ENCODE measurements around the gene LHFPL2. TPM values are rescaled to one million over a fixed set of nuclear protein-coding genes. Genes with fewer than 3 reads are reported as not detected.

LHFPL2 gene
- total RNA-seq, 8 experiments from 2014 or later = 3.1 to 62.1 (median 8.3) TPM

DNA sequence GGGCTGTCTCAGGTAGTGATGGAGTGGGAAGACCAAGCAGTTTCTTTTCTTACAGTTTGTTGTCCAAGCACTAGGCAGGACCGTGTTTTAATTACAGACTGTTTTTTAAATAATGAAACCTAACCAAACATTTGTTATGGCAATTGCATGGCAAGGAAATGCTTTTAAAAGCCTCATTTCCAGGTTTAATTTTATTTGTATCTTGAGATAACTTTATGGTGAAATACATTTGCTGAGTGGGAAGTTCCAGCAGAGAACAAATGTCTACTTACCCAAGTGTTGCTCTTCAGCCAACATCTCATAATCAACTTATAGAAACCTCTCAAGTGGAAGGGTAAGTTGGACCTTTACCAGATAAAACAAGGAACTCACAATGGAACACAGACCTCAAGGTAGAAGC lies 11.8 kb upstream of the LHFPL2 start:
- WGBS, 10 experiments = 0 to 50% (median 30%) methylated on average over 1 of the region's 1 CpG; no CpG with 5 or more reads in 4 of the 10 experiments
- no peak for ATAC-seq (replicated peaks in 6 of 8)
- H3K27ac ChIP-seq = no peak overlapping the region

DNA sequence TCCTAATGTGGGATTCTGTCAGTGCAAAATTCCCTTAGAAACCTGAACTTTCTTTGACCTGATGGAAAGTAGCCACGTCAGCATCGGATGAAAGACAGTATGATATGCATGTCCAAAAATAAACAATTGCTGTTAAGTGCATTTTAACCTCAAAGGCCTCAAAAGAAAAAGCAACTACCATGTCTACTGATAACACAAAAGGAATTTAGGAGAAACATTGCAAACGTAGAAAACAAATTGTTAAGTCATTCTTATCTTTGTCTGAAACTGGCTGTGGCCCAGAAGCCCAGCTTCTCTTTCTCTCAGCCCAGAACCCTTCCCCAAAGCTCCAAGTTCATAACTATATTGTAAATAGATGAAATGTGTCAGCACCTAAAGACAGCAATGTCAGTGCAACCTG lies 11.1 kb upstream of the LHFPL2 start:
- Histone ChIP-seq H3K4me3 (no peak overlapping the region), H3K27ac (no peak overlapping the region), H3K4me1 (replicated peaks in 1 of 2) (no peaks in the 10 kb centered on the region)
- in situ Hi-C loops (cut with MboI; ENCODE audit: low pct_unique_long_range_greater_than_20kb in 2 of 9, low sequenced_read_pairs in 9 of 9, unreplicated experiment in 9 of 9) = no loop called here
- 0 to 72% (median 50%) methylated on average over 1 to 3 of the region's 3 CpGs; no CpG with 5 or more reads in 3 of the 10 experiments for WGBS, 10 experiments
- peak in 1 of 8 experiments; percentile 61 for ATAC-seq (replicated peaks in 6 of 8)

More for the DNA sequence above, 11.8 kb upstream of the LHFPL2 start:
- Histone ChIP-seq H3K4me1 (replicated peaks in 1 of 2) (no peaks in the 10 kb centered on the region), H3K4me3 (no peak overlapping the region)
- in situ Hi-C loops (cut with MboI; ENCODE audit: low pct_unique_long_range_greater_than_20kb in 2 of 9, low sequenced_read_pairs in 9 of 9, unreplicated experiment in 9 of 9) = no loop called here

DNA sequence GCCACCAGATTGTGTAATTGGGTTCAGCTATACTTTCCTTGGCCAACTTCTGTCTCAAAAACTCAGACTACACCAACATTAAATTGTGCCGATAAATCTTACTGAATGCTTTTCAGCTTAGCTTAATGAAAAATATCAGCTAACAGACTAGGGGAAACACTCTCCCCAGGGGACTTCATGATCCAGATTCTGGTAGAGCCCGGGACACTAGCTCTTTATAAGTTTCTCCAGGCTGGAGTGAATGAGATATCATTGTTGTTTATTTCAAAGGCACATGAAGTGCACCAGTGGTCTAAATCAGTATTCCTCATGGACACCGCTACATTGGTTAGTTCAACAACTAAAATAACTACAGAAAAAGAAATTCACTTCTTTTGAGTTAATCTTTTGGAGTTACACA lies 10.5 kb upstream of the LHFPL2 start:
- Histone ChIP-seq H3K27ac (no peak overlapping the region), H3K4me3 (no peak overlapping the region), H3K4me1 (replicated peaks in 1 of 2) (no peaks in the 10 kb centered on the region)
- in situ Hi-C loops (cut with MboI; ENCODE audit: low pct_unique_long_range_greater_than_20kb in 2 of 9, low sequenced_read_pairs in 9 of 9, unreplicated experiment in 9 of 9) = no loop called here
- 50 to 100% (median 90%) methylated on average over 1 to 3 of the region's 3 CpGs; no CpG with 5 or more reads in 1 of the 10 experiments for WGBS, 10 experiments
- no peak for ATAC-seq (replicated peaks in 6 of 8)

DNA sequence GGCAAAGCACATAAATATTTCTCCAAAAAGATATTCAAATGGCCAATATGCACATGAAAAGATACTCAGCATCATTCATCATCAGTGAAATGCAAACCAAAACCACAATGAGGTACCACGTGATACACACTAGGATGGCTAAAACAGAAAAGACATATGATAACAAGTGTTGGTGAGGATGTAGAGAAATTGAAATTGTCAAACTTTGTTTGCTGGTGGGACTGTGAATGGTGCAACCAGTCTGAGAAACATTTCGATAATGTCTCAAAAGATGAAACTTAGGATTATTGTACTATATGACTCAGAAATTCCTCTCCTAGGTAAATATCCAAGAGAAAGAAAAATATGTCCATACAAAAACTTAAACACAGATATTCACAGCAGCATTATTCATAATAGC lies 8.6 kb upstream of the LHFPL2 start:
- in situ Hi-C loops (cut with MboI; ENCODE audit: low pct_unique_long_range_greater_than_20kb in 2 of 9, low sequenced_read_pairs in 9 of 9, unreplicated experiment in 9 of 9) = no loop called here
- Histone ChIP-seq H3K27ac (no peak overlapping the region), H3K4me1 (replicated peaks in 1 of 2) (no peaks in the 10 kb centered on the region), H3K4me3 (no peak overlapping the region)
- 70 to 100% (median 90%) methylated on average over 1 to 2 of the region's 2 CpGs; no CpG with 5 or more reads in 1 of the 10 experiments for WGBS, 10 experiments
- no peak for ATAC-seq (replicated peaks in 6 of 8)

DNA sequence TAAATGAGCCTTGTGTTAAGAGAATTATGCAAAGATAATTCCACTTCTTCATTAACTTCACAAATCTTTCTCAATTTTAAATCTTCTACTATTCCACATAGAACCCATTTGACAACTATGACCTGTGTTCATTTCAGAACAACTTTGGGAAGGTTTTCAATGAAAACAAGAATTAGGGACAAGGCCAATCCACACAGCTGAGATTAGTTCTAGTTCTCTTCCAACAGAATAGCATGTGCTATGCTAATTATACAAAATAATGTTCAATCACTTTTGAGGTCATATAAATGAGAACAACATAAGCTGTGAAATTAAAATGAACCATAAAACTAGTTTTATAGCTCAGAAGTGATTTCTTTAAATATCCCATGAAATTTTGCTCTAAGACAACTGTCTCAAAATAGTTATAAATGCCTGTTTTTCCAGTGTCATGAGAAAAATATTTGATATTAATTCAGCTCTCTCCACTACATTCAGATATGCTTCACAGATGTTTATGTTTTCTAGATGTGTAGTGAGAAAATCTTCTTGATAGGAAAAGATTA lies 7.2 kb upstream of the LHFPL2 start:
- Histone ChIP-seq H3K27ac (no peak overlapping the region), H3K4me1 (replicated peaks in 1 of 2) (no peaks in the 10 kb centered on the region), H3K4me3 (no peak overlapping the region)
- no peak for ATAC-seq (replicated peaks in 6 of 8)
- in situ Hi-C loops (cut with MboI; ENCODE audit: low pct_unique_long_range_greater_than_20kb in 2 of 9, low sequenced_read_pairs in 9 of 9, unreplicated experiment in 9 of 9) = no loop called here

DNA sequence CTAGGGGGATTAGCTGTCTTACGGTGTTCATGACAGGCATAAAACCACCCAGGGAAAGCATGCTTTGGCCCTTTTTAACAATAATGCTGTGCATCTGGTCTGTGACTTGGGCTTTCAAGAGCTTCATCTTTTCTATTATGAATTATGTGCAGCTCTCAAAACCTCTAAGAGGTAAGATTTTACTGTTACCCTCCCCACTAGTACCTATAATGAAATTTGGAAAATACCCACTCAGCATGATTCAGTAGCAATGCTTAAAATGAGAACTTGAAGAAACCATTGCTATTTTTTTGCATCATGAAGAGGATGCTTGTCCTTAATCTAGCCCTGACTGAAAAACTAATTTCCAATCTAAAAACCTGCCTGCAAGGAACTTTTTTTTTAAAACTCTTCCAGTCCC lies 5.8 kb upstream of the LHFPL2 start:
- in situ Hi-C loops (cut with MboI; ENCODE audit: low pct_unique_long_range_greater_than_20kb in 2 of 9, low sequenced_read_pairs in 9 of 9, unreplicated experiment in 9 of 9) = no loop called here
- WGBS, 10 experiments = 50 to 100% (median 82%) methylated on average over 1 of the region's 1 CpG; no CpG with 5 or more reads in 5 of the 10 experiments
- Histone ChIP-seq H3K4me3 (no peak overlapping the region), H3K27ac (no peak overlapping the region), H3K4me1 (replicated peaks in 1 of 2) (peaks cover 0 to under 1% of the 10 kb centered on the region in 2 donors)
- peak in 1 of 8 experiments; percentile 56 for ATAC-seq (replicated peaks in 6 of 8)

DNA sequence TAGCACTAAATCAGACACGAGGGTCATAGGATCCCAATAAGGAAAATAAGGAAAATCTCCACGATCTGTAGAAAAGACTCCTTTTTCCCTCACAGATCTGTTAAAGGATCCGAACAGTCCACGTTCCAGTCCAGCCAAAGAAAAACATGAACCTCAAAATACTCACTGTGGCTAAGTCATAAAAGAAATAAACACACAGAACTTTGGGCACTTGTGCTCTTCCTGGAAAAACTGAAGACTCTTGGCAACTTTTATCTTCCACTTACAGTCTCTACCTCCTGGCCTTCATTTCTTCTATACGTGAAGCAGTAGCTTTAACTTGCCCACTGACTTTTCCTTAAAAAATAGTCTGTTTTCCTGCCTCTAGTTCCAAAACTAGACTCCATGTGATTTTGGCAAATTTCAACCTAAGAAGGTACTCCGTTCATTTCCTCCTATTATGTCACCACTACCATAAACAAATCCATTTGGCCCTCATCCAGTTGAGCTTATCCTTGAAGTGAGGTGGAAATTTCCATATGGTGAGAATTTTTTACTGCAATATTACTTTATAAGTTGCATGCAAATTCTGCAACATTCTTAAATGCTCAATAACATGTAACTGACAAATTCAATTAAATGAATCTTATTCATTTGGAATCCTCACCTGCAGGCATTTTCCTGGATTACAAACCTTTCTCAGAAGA lies 5.3 kb upstream of the LHFPL2 start:
- WGBS, 10 experiments = 43 to 94% (median 82%) methylated on average over 2 to 6 of the region's 6 CpGs

DNA sequence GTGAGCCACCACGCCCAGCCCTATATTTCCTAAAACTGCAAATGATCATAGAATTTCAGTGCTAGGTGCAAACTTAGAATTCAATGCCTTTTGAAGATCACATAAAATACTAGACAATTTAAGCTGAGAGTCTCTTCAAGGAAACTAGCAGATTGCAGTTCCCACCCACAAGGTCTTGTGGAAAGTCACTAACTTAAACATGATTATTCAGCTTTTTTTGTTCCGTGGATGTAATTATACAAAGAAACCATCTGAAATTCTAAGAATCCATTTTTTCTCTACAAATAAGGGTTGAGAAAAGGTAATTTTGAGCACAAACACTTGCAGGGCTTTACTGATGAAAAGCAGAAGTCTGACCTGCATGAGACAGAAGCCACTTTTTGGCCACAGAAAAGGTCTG lies 4.5 kb upstream of the LHFPL2 start:
- in situ Hi-C loops (cut with MboI; ENCODE audit: low pct_unique_long_range_greater_than_20kb in 2 of 9, low sequenced_read_pairs in 9 of 9, unreplicated experiment in 9 of 9) = no loop called here

More for the DNA sequence above, 5.3 kb upstream of the LHFPL2 start:
- in situ Hi-C loops (cut with MboI; ENCODE audit: low pct_unique_long_range_greater_than_20kb in 2 of 9, low sequenced_read_pairs in 9 of 9, unreplicated experiment in 9 of 9) = no loop called here
- ATAC-seq (replicated peaks in 6 of 8) = peak in 1 of 8 experiments; percentile 18
- Histone ChIP-seq H3K4me3 (no peak overlapping the region), H3K27ac (no peak overlapping the region), H3K4me1 (replicated peaks in 1 of 2) (peaks cover 0 to 2% of the 10 kb centered on the region in 2 donors)

DNA sequence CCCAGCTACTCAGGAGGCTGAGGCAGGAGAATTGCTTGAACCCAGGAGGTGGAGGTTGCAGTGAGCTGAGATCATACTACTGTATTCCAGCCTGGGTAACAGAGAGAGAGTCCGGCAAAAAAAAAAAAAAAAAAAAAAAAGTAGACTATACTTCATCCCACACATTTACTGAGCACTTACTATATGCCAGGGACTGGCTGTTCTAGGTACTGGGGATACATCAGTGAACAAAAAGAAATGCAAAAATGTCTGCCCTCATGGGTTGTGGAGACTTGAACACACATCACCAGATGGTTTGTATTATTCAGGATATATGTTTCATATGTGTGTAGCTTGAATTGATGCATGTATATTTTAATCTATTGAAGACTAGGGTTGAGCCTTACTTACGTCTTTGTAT lies 2.9 kb upstream of the LHFPL2 start:
- in situ Hi-C loops (cut with MboI; ENCODE audit: low pct_unique_long_range_greater_than_20kb in 2 of 9, low sequenced_read_pairs in 9 of 9, unreplicated experiment in 9 of 9) = no loop called here
- no peak for ATAC-seq (replicated peaks in 6 of 8)
- WGBS, 10 experiments = 56 to 100% (median 86%) methylated on average over 1 of the region's 2 CpGs; no CpG with 5 or more reads in 3 of the 10 experiments
- H3K27ac ChIP-seq = no peak overlapping the region
- H3K4me3 ChIP-seq = no peak overlapping the region
- H3K4me1 ChIP-seq (replicated peaks in 1 of 2) = peaks cover 7 to 12% of the 10 kb centered on the region in 2 donors

More for the DNA sequence above, 4.5 kb upstream of the LHFPL2 start:
- Histone ChIP-seq H3K4me1 (replicated peaks in 1 of 2) (peaks cover 0 to 2% of the 10 kb centered on the region in 2 donors), H3K27ac (no peak overlapping the region), H3K4me3 (no peak overlapping the region)
- ATAC-seq (replicated peaks in 6 of 8) = no peak
- 67 to 100% (median 98%) methylated on average over 1 to 2 of the region's 2 CpGs; no CpG with 5 or more reads in 2 of the 10 experiments for WGBS, 10 experiments

DNA sequence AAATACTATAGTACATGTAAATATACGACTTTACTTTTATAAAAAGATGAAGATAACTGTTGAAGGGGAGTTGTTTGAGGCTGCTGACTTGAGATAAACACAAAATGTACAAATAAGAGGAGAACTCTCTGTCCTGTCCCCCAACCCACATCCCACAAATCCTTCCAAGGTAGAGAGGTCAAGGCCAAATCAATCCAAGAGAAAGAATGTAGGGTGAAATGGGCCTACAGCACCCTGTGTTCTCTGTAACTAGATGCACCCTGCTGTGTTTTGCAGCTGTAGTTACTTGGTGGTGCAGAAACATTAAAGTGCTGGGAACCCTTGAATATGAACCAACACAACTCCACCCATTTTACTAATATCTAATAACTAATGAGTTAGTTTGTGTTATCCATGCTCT lies 2.0 kb upstream of the LHFPL2 start:
- 80 to 100% (median 100%) methylated on average over 1 of the region's 1 CpG; no CpG with 5 or more reads in 2 of the 10 experiments for WGBS, 10 experiments
- no peak for ATAC-seq (replicated peaks in 6 of 8)
- Histone ChIP-seq H3K4me3 (no peak overlapping the region), H3K27ac (no peak overlapping the region), H3K4me1 (replicated peaks in 1 of 2) (peaks cover 13 to 18% of the 10 kb centered on the region in 2 donors)
- in situ Hi-C loops (cut with MboI; ENCODE audit: low pct_unique_long_range_greater_than_20kb in 2 of 9, low sequenced_read_pairs in 9 of 9, unreplicated experiment in 9 of 9) = no loop called here

DNA sequence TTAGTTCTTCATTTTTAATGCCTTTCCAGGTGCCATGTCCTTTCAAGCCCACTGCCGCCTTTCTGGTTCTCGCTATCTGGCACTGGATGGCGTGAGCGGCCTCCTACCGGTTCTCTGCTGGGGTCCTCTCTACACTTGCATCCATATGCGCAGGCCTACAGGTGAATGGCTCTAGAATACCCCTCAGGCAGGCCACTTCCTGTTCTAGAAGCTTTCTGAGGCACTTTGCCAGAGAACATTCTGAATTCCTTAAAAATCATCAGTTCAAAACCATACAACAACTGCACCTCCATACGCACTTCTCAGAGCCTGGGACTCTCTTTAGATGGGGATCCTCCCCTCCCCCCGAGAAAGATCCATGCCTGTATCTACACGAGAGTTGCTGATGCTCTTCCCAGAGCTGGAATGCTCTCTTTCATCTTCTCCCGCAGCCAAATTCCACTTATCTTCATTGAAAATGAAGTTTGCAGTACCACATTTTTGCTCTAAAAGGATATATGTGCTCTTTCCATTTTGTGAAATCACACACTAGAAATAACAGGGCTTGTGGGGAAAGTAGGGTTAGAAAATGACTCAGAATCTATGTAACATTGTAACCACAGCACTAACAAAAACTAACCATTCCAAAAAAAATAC lies 1.4 kb upstream of the LHFPL2 start:
- H3K4me3 ChIP-seq = no peak overlapping the region
- H3K27ac ChIP-seq = no peak overlapping the region
- H3K4me1 ChIP-seq (replicated peaks in 1 of 2) = peaks cover 13 to 18% of the 10 kb centered on the region in 2 donors
- in situ Hi-C loops (cut with MboI; ENCODE audit: low pct_unique_long_range_greater_than_20kb in 2 of 9, low sequenced_read_pairs in 9 of 9, unreplicated experiment in 9 of 9) = loop anchor here in 1 of 9 experiments (25.0 kb wide), 1 partner anchor 313 kb away; no protein-coding TSS in a partner anchor
- 55 to 93% (median 75%) methylated on average over 1 to 4 of the region's 10 CpGs; no CpG with 5 or more reads in 3 of the 10 experiments for WGBS, 10 experiments
- ATAC-seq (replicated peaks in 6 of 8) = no peak

DNA sequence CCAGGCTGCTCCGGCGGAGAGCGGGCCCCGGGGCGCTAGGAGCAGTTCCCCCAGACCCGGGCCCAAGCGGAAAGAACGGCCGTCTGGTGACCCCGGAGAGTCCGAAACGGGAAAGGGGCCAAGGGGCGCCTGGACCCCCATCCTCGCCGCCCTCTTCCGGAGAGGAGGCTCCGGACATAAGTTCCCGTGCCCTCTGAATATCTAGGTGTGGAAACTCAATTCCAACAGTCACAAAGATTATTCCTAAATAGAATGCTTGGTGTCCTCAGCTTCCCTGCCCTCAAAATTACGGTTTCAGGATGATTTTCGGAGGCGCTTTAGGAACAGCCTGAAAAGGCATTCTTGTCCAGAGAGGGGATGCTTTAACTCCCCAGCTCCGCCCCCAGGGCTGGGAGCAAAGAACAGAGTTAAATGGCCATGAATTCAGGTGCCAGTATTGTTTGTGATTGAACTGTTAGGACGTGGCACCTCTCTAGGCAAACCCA lies 681 bp upstream of the LHFPL2 start:
- in situ Hi-C loops (cut with MboI; ENCODE audit: low pct_unique_long_range_greater_than_20kb in 2 of 9, low sequenced_read_pairs in 9 of 9, unreplicated experiment in 9 of 9) = loop anchor here in 1 of 9 experiments (25.0 kb wide), 1 partner anchor 312 kb away; no protein-coding TSS in a partner anchor

DNA sequence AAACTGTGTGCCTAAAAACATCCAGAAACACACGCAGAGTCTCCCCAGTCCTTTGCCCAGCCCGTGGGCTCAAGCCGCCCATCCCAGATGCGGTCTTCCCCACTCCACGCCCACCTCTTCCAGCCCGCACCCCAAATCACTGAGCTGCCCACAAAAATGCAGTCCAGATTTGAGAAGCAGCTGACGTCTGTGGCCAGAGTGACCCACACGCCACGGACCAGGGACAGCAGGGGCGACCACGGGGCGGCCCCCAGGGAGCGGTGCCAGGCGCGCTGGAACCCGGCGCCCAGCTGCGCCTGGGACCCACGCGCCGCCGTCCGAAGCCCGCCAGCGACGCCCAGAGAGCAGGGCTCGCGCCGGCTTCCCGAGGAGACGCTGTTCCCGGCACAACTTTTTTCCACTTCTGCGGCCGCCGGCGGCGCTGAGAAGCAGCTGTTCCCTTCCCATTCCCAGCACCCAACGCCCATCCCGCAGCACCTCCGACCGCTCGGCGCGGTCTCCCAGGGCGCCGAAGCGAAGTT lies 674 bp downstream of the LHFPL2 start:
- peak overlapping the region; percentile 50 to 80 (median 59) for H3K4me3 ChIP-seq
- 0 to 22% (median 0%) methylated on average over 1 to 19 of the region's 47 CpGs; no CpG with 5 or more reads in 5 of the 10 experiments for WGBS, 10 experiments
- in situ Hi-C loops (cut with MboI; ENCODE audit: low pct_unique_long_range_greater_than_20kb in 2 of 9, low sequenced_read_pairs in 9 of 9, unreplicated experiment in 9 of 9) = loop anchor here in 1 of 9 experiments (25.0 kb wide), 1 partner anchor 311 kb away; no protein-coding TSS in a partner anchor
- peaks cover 13 to 22% of the 10 kb centered on the region in 2 donors for H3K4me1 ChIP-seq (replicated peaks in 1 of 2)
- peak overlapping the region in 1 of 2 donors; percentile 53 for H3K27ac ChIP-seq
- peak in 3 of 8 experiments; percentile 42 to 65 (median 49) for ATAC-seq (replicated peaks in 6 of 8)

More for the DNA sequence above, 681 bp upstream of the LHFPL2 start:
- H3K27ac ChIP-seq = peak overlapping the region; percentile 41 to 53
- no peak for ATAC-seq (replicated peaks in 6 of 8)
- 0 to 4% (median 0%) methylated on average over 1 to 11 of the region's 23 CpGs; no CpG with 5 or more reads in 5 of the 10 experiments for WGBS, 10 experiments
- peaks cover 13 to 22% of the 10 kb centered on the region in 2 donors for H3K4me1 ChIP-seq (replicated peaks in 1 of 2)
- peak overlapping the region; percentile 50 to 80 (median 59) for H3K4me3 ChIP-seq

All from motor neuron (in vitro differentiated cells).